ENCODE results near the gene SETD1A.

SETD1A gene

GRCh38 chr16:31032736-31033708, 75.5 kb downstream of the SETD1A start, which contains the start of gene STX4:
STX4 (plus strand) TSS chr16:31033558; CDS start chr16:31033806, 248 bp downstream.
- Histone ChIP-seq H3K36me3 (peaks cover 2 to 25% (median 21%) of the 10 kb centered on the region in 3 donors), H3K9me3 (no peaks in the 10 kb centered on the region), H3K4me3 (peak within 1 kb of the TSS; percentile 83 to 99), H3K27ac (peak within 1 kb of the TSS; percentile 92 to 93), H3K4me1 (peaks cover 0 to 22% (median 12%) of the 10 kb centered on the region in 4 donors), H3K27me3 (no peaks in the 10 kb centered on the region)
- DNase-seq, result peak; percentile 97 to 98
- intact Hi-C loops (cut with DNase I; ENCODE audit: low total_unique reads), result loop anchor here (5.0 kb wide), 1 partner anchor 36 kb away; no protein-coding TSS in a partner anchor
- TF ChIP-seq, protein P1, sequence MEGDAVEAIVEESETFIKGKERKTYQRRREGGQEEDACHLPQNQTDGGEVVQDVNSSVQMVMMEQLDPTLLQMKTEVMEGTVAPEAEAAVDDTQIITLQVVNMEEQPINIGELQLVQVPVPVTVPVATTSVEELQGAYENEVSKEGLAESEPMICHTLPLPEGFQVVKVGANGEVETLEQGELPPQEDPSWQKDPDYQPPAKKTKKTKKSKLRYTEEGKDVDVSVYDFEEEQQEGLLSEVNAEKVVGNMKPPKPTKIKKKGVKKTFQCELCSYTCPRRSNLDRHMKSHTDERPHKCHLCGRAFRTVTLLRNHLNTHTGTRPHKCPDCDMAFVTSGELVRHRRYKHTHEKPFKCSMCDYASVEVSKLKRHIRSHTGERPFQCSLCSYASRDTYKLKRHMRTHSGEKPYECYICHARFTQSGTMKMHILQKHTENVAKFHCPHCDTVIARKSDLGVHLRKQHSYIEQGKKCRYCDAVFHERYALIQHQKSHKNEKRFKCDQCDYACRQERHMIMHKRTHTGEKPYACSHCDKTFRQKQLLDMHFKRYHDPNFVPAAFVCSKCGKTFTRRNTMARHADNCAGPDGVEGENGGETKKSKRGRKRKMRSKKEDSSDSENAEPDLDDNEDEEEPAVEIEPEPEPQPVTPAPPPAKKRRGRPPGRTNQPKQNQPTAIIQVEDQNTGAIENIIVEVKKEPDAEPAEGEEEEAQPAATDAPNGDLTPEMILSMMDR (IDR thresholded peaks at IDR 0.05), result peak in 1 of 2 experiments; percentile 5

DNA sequence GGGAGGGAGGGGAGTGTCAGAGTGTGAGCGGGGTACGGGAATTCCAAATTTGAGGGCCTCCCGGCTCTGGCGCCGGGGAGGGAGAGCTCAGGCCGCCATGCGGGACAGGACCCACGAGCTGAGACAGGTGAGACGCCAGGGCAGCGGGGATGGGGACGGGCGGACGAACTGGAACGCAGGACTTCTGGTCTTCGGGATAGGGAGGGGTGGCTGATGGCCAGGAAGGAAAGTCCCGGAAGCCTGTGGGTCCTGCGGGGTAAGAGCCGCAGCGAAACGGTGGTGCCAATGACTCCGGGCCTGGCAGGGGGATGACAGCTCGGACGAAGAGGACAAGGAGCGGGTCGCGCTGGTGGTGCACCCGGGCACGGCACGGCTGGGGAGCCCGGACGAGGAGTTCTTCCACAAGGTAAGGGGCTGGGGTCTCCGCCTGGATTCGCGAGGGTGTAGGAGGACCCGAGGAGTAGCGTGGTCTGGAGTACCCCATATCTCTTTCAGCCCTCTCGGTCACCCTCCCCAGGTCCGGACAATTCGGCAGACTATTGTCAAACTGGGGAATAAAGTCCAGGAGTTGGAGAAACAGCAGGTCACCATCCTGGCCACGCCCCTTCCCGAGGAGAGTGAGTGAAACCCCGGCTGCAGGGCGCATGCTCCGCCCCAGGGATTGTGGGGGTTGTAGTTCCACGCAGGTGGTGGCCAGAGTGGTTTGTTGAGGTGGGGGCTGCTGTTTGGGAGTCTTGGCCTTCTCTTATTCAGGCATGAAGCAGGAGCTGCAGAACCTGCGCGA, 76.3 kb downstream of the SETD1A start:
- Histone ChIP-seq H3K4me1 (peaks cover 0 to 22% (median 12%) of the 10 kb centered on the region in 4 donors), H3K36me3 (peaks cover 11 to 34% (median 30%) of the 10 kb centered on the region in 3 donors), H3K9me3 (no peaks in the 10 kb centered on the region), H3K4me3 (peak overlapping the region; percentile 83 to 99), H3K27ac (peak overlapping the region; percentile 92 to 93), H3K27me3 (no peaks in the 10 kb centered on the region)
- intact Hi-C loops (cut with DNase I; ENCODE audit: low total_unique reads), result loop anchor here (2.0 to 5.0 kb wide), 2 partner anchors 37 to 41 kb away; partner anchors contain the start of genes ZNF646 and ZNF668
- peak; percentile 94 to 96 for DNase-seq
- TF ChIP-seq, protein P1 (IDR thresholded peaks at IDR 0.05), result no peak

Data from tibial artery (tissue), 4 donors.